Measurements from ENCODE around the gene GRIN1.

The GRIN1 gene

DNA sequence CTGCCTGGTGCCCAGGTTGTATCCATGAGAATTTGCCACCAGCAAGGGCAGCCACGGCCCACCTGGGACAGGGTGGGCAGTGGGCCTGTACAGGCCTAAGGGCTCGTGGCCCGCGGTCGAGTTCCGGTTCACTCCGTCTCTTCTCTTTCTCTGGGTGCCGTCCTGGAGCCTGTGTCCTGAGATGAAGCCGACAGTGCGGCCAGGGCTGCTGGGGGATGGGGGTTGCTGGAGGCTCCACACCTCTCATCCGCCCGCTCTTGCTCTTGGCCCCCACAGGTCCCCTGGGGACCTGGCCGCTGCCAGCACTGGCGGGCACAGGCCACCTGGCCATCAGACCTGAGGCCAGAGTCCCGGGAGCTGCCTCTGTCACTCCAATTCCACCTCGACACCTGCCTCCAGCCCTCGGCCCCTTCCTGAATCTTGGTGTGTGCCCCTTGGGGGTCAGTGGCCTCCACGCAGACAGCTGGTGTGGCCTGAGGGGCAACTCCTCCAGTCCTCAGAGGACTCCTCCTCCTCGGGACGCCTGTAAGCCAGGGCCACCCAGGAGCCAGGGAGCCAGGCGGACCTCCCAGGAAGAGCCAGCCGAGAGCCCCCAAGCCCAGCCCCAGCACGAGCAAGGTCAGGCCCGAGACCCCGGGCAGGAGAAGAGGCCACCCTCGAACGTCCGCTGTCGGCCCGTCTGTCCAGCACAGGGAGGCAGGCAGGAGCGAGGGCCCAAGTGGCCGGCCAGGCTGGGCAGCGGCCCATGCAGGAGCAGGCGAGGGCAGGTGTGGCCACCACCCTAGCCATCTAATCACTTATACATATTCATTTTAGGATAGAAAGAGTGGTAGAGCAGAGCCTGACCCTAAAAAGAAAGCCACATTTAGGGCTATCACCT, 25.7 kb downstream of the GRIN1 start:
- no peak for DNase-seq (ENCODE audit: low read depth in 2 of 2)

GRCh38 chr9:137165250-137165836, 26.4 kb downstream of the GRIN1 start:
- DNase-seq (ENCODE audit: low read depth in 2 of 2), result no peak

- DNase-seq (ENCODE audit: low read depth in 2 of 2), result no peak
Observed at GRCh38 chr9:137166380-137167229, 27.7 kb downstream of the GRIN1 start.

GRCh38 chr9:137167277-137167746, 28.4 kb downstream of the GRIN1 start:
- DNase-seq (ENCODE audit: low read depth in 2 of 2), result no peak

- DNase-seq (ENCODE audit: low read depth in 2 of 2), result no peak
Observed at GRCh38 chr9:137167747-137168572, 29.0 kb downstream of the GRIN1 start.

GRCh38 chr9:137168573-137168903, 29.6 kb downstream of the GRIN1 start:
- DNase-seq (ENCODE audit: low read depth in 2 of 2), result no peak

- DNase-seq (ENCODE audit: low read depth in 2 of 2), result no peak
Observed at GRCh38 chr9:137168904-137169856, 30.2 kb downstream of the GRIN1 start.

DNA sequence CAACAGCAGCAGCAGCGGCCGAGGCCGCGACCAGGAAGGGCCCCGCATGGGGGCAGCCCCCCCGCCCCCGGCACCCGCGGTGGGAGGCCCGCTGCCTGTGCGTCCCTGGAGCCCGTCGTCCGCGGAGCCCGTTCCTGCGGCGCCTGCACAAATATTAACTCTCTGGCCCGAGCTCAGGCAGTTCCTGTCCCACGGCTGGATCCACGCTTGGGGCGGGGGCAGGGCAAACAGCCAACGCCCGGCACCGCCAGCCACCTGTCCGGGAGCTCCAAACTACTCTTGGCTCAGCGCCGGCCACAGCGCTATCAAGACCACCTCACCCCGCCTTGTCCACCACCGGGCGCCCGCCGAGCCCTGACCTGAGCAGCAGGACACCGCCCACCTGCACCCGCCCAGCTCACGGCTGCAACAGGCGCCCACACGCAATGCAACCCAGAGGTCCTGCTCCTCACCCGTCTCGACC, 31.0 kb downstream of the GRIN1 start, which contains the start of gene LRRC26:
LRRC26 (minus strand) TSS at position 156 of the 463 bp plus-strand sequence; CDS start at position 48, 108 bp downstream.
- DNase-seq (ENCODE audit: low read depth in 2 of 2), result no peak

- no peak for DNase-seq (ENCODE audit: low read depth in 2 of 2)
Observed at GRCh38 chr9:137170486-137171148, 31.7 kb downstream of the GRIN1 start.

- DNase-seq (ENCODE audit: low read depth in 2 of 2), result no peak
Observed at GRCh38 chr9:137171149-137171900, 32.4 kb downstream of the GRIN1 start.

DNA sequence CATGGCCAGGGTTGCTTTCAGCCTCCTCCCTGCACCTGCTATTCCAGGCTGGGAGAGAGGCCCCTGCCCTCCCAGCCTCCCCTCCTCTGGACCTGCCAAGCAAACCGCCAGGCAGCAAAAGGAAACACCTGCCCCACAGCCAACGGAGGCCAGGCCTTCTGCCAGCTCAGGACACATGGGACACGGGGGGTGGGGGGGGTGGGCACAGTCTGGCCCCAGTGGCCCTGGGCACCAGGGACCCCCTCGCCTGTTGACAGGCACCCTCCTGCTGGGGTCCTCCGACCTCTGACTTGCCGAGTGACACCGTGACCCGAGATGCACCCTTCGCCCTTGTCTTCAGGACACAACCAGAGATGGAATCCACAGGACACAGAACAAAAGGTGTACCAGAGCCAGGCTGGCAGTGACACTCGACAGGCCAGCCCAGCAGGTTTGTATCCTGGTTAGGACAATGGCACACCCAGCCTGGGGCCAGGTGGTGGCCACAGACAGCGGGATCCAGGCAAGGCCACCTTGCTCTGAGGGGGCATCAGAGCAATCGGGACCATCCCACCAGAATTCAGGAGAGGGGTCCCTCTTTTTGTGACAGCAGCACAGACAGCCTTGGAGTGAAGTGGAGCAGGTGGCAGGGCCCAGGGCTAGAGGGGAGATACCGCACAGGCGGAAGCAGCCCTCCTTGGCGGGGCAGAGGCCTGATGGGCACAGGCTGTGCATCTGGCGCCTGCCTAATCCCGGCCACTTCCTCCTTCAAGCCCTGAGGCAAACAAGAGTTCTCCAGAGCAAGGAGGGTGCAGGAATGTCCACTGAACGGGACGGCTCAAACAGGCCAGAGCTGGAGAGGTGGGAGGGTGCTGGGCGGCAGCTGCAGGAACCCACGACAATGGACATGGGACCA, 34.2 kb downstream of the GRIN1 start:
- no peak for DNase-seq (ENCODE audit: low read depth in 2 of 2)

DNA sequence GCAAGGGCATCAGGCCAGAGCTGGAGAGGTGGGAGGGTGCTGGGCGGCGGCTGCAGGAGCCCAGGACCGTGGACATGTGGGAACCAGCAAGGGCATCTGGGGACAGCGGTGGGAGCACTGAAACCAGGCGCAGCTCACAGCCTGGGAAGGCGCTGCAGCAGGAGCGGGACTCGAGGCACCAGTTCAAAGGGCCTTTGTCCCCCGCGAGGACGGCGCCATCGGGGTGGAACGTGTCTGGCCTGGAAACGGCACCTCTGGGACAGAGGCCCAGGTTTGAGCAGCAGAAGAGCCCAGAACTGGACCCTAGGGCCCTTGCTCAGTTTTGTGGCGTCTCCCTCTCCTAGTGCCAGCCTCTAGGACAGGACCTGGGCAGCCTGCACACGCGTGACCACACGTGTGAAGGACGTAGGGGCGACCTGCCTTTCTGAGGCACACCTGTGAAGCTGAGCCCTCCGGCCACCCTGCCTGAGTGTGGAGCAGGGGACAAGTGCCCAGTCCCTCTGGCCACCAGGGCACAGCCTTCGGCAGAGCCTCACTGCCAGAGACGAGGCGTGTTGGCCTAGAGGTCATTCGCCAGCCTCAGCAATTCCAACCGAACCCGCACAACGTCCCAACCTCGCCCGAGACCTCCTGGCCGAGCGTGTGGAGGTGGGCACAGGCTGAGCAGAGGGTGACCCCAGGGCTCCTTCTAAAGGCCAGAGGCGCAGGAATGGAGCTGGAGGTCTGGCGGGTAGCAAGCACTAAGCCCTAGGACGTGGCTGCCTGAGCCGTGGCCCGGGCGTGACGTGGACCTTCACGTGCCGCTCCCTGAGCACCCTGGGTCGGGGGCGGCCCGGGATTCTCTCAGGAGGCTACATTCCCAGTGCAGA, 35.1 kb downstream of the GRIN1 start:
- no peak for DNase-seq (ENCODE audit: low read depth in 2 of 2)

DNA sequence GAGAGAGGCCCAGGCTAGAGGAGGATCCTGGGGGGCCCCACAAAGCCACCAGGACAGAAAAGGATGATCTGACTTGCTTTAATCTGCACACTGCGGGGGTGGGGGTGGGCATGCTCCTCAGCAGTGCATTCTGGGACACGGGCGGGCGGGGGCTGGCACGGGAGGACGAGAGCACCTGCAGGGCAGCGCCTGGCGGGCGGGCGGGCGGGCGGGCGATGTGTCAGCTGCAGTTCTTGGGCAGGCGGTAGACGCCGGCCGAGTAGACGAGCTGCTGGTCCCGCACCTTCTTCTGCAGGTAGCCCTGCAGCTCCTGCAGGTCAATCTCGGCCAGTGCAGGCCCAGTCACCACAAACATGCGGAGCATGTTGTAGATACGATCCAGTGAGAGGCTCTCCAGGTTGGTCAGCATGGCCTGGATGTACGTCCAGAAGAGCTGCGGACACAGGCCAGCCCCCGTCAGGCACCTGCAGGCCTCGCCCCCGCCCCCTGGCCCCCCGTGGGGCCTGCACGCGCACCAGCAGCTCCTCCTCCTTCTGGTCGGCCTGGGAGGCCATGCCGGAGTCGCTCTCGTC, 35.9 kb downstream of the GRIN1 start:
- DNase-seq (ENCODE audit: low read depth in 2 of 2), result no peak

- DNase-seq (ENCODE audit: low read depth in 2 of 2), result no peak
Observed at GRCh38 chr9:137175345-137175961, 36.5 kb downstream of the GRIN1 start.

DNA sequence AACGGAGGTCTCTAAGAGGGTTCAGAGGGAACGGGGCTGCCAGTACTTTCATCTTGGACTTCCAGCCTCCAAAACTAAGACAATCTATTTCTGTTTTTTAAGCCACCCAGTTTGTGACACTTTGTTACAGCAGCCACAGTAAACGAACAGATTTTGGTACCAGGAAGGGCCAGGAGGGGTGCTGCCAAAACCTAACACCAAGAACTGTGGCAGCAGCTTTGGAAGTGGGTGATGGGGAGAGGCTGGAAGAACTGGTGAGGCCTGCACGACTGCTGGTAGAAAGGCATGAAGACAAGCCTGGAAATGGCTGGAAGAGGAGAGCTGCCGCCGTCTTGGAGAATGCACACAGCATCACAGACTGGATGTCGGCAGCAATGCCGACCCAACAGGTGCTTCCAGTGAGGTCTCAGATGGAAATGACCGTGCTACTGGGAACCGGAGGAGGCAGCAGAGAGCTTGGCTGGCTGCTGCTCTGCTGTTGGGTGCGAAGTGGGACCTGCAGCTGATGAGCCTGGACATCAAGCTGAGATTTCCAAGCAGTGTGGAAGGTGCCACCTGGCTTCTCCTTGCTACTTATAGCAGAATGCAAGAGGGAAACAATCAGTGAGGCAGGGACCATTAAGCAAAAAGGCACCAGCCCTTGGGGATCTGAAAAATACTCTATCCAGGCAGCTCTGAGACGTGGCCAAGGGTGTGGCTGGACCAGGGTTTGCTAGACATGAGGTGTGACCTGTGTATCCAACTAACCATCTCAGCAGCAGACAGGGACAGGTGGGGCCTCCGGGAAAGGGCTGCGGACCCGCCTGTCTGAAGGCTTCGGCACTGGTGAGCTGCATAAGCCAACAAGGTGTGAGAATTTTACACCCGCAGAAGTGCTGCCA, 37.6 kb downstream of the GRIN1 start:
- DNase-seq (ENCODE audit: low read depth in 2 of 2), result no peak
